ENCODE measurements around the gene KRT86.

DNA sequence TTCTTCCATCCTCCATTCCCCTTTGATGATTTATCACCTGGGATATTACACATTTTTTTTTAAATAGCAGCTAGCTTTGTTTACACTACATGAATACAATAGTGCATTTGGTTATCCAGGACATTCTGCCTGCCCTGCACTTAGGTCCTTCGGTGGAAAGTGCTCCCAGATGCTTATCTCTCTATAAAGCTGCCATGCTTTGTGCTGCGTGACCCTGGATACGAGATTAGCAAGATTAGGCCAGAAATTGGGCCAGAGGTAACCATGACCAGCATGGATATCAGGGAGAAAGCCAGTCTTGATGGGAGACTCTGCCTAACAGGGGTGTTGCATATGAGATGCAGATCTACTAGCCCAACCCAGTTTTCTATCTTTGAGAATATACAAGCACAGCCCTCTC, 58.9 kb downstream of the KRT86 start:
- TF ChIP-seq, protein P1, sequence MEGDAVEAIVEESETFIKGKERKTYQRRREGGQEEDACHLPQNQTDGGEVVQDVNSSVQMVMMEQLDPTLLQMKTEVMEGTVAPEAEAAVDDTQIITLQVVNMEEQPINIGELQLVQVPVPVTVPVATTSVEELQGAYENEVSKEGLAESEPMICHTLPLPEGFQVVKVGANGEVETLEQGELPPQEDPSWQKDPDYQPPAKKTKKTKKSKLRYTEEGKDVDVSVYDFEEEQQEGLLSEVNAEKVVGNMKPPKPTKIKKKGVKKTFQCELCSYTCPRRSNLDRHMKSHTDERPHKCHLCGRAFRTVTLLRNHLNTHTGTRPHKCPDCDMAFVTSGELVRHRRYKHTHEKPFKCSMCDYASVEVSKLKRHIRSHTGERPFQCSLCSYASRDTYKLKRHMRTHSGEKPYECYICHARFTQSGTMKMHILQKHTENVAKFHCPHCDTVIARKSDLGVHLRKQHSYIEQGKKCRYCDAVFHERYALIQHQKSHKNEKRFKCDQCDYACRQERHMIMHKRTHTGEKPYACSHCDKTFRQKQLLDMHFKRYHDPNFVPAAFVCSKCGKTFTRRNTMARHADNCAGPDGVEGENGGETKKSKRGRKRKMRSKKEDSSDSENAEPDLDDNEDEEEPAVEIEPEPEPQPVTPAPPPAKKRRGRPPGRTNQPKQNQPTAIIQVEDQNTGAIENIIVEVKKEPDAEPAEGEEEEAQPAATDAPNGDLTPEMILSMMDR (IDR thresholded peaks at IDR 0.05) = no peak
- no peak for TF ChIP-seq POLR2A (IDR thresholded peaks at IDR 0.05)
- TF ChIP-seq POLR2AphosphoS5 (IDR thresholded peaks at IDR 0.05) = no peak
- no peak for TF ChIP-seq EP300 (IDR thresholded peaks at IDR 0.05)
